IMR-90 (cell line): ENCODE measurements around the gene DUSP2. TPM values are rescaled to one million over a fixed set of nuclear protein-coding genes. Genes with fewer than 3 reads are reported as not detected.

Source experiments
- ATAC-seq: fragments of 200-7000 bp; cut with Tn5 transposase; 2 replicates; pipeline ENCODE4 v1.9.1; 2020; ENCODE audit warnings: low read depth, mild to moderate bottlenecking, moderate library complexity
- BruUV-seq: library from RNA; stranded (reverse); fragments of 400-500 nt; replicated peaks from 2 replicates; lab custom pipeline; 2021; lab: Mats Ljungman, UMichigan
- CTCF ChIA-PET: fragments of 300-600 bp; formaldehyde crosslinking; extraction: SDS; loops from one replicate; lab custom pipeline; 2021; ENCODE audit warnings: antibody characterized with exemption; lab: Yijun Ruan, JAX
- POLR2A ChIA-PET: fragments of 300-600 bp; sonication (Branson Sonifier 250); formaldehyde crosslinking; loops from one replicate; lab custom pipeline; 2022; ENCODE audit warnings: antibody characterized with exemption; ENCODE audit not compliant: unreplicated experiment; lab: Charles Lee
- DNase-seq: peaks from one replicate; pipeline ENCODE4 v3.0.0; 2013
- H2AFZ ChIP-seq: replicated peaks from 2 replicates; pipeline ENCODE3; 2013; ENCODE audit warnings: low read length, mild to moderate bottlenecking; ENCODE audit not compliant: poor library complexity
- H2AK5ac ChIP-seq: 2 replicates; pipeline ENCODE4 v1.6.1; 2013; ENCODE audit warnings: low read depth, low read length, inconsistent platforms
- H2AK9ac ChIP-seq: replicated peaks from 2 replicates; pipeline ENCODE3; 2013; ENCODE audit warnings: mild to moderate bottlenecking, low read depth, low read length, moderate library complexity; ENCODE audit not compliant: poor library complexity
- H2BK120ac ChIP-seq: 2 replicates; pipeline ENCODE4 v1.6.1; 2013; ENCODE audit warnings: low read depth, low read length, inconsistent platforms
- H2BK15ac ChIP-seq: 3 replicates; pipeline ENCODE4 v1.6.1; 2013; ENCODE audit warnings: low read depth, low read length, inconsistent platforms
- H2BK20ac ChIP-seq: 2 replicates; pipeline ENCODE4 v1.6.1; 2013; ENCODE audit warnings: low read depth, mild to moderate bottlenecking, inconsistent platforms, low read length, moderate library complexity
- H2BK5ac ChIP-seq: 2 replicates; pipeline ENCODE4 v1.6.1; 2013; ENCODE audit warnings: mild to moderate bottlenecking, low read depth, low read length, inconsistent platforms; ENCODE audit not compliant: poor library complexity, severe bottlenecking
- H3K14ac ChIP-seq: replicated peaks from 2 replicates; pipeline ENCODE4 v1.6.1; 2013; ENCODE audit warnings: low read depth, low read length, inconsistent platforms
- H3K18ac ChIP-seq: 2 replicates; pipeline ENCODE4 v1.6.1; 2013; ENCODE audit warnings: low read depth, low read length, control low read depth
- H3K23ac ChIP-seq: 2 replicates; pipeline ENCODE4 v1.6.1; 2013; ENCODE audit warnings: low read depth, low read length, inconsistent platforms
- H3K27ac ChIP-seq: 2 replicates; pipeline ENCODE4 v1.5.1; 2013; ENCODE audit warnings: mild to moderate bottlenecking, control low read depth, low read length; ENCODE audit not compliant: insufficient read depth
- H3K27me3 ChIP-seq: 2 replicates; pipeline ENCODE4 v1.6.1; 2013; ENCODE audit warnings: low read length; ENCODE audit not compliant: control insufficient read depth, insufficient read depth
- H3K36me3 ChIP-seq: 2 replicates; pipeline ENCODE4 v1.6.1; 2013; ENCODE audit warnings: low read length, mixed read lengths; ENCODE audit not compliant: control insufficient read depth, insufficient read depth
- H3K4ac ChIP-seq: 2 replicates; pipeline ENCODE4 v1.6.1; 2013; ENCODE audit warnings: low read depth, low read length, inconsistent platforms
- H3K4me1 ChIP-seq: 2 replicates; pipeline ENCODE4 v1.6.1; 2013; ENCODE audit warnings: low read length, mixed read lengths; ENCODE audit not compliant: control insufficient read depth, insufficient read depth
- H3K4me2 ChIP-seq: 2 replicates; pipeline ENCODE4 v1.6.1; 2013; ENCODE audit warnings: low read depth, mild to moderate bottlenecking, control low read depth, low read length, moderate library complexity
- H3K4me3 ChIP-seq: 2 replicates; pipeline ENCODE4 v1.5.1; 2013; ENCODE audit warnings: low read depth, mild to moderate bottlenecking, control low read depth, low read length, moderate library complexity; ENCODE audit not compliant: insufficient read depth
- H3K56ac ChIP-seq: 2 replicates; pipeline ENCODE4 v1.6.1; 2013; ENCODE audit warnings: low read length, inconsistent platforms; ENCODE audit not compliant: insufficient read depth; ENCODE audit errors: extremely low read depth
- H3K79me1 ChIP-seq, 2 experiments: 2 replicates each; pipeline ENCODE4 v1.6.1; 2013; ENCODE audit warnings: low read length in 2 of 2, inconsistent platforms in 1 of 2, low read depth in 1 of 2
- H3K9ac ChIP-seq: 2 replicates; pipeline ENCODE4 v1.6.1; 2013; ENCODE audit warnings: low read depth, low read length, control low read depth
- H3K9me1 ChIP-seq: 2 replicates; pipeline ENCODE4 v1.6.1; 2013; ENCODE audit warnings: low read length, inconsistent platforms; ENCODE audit not compliant: insufficient read depth
- H3K9me3 ChIP-seq: 2 replicates; pipeline ENCODE4 v1.6.1; 2013; ENCODE audit warnings: low read length; ENCODE audit not compliant: control insufficient read depth, insufficient read depth
- H4K20me1 ChIP-seq: 2 replicates; pipeline ENCODE4 v1.6.1; 2013; ENCODE audit warnings: low read length, inconsistent platforms; ENCODE audit not compliant: insufficient read depth
- H4K5ac ChIP-seq: 2 replicates; pipeline ENCODE4 v1.6.1; 2013; ENCODE audit warnings: mild to moderate bottlenecking, low read depth, low read length, control low read depth
- H4K8ac ChIP-seq, 2 experiments: 2 replicates each; pipeline ENCODE4 v1.6.1; 2013; ENCODE audit warnings: low read depth in 2 of 2, low read length in 2 of 2, control low read depth in 1 of 2, inconsistent platforms in 1 of 2
- H4K91ac ChIP-seq: 2 replicates; pipeline ENCODE4 v1.6.1; 2013; ENCODE audit warnings: low read depth, low read length, inconsistent platforms; ENCODE audit not compliant: insufficient read depth
- CEBPB ChIP-seq: IDR thresholded peaks from 2 replicates; pipeline ENCODE4 v1.6.1; 2012; ENCODE audit warnings: low read depth, low read length, improper control_type of control experiment
- CHD1 ChIP-seq: IDR thresholded peaks from 2 replicates; pipeline ENCODE4 v1.6.1; 2012; ENCODE audit warnings: low read depth, low read length, improper control_type of control experiment
- FOS ChIP-seq: fragments of 150-350 bp; IDR thresholded peaks from 2 replicates; pipeline ENCODE4 v1.6.1; 2016; ENCODE audit warnings: low read depth, low read length
- MXI1 ChIP-seq: IDR thresholded peaks from 2 replicates; pipeline ENCODE4 v1.6.1; 2012; ENCODE audit warnings: low read depth, mild to moderate bottlenecking, low read length, moderate library complexity, borderline replicate concordance
- NFE2L2 ChIP-seq: fragments of 150-350 bp; IDR thresholded peaks from 2 replicates; pipeline ENCODE4 v1.6.1; 2016; ENCODE audit warnings: low read depth, mild to moderate bottlenecking, low read length
- WGBS, 2 experiments: methylation state at CpG; one replicate each; pipeline versions ENCODE4 v1.1.5 to v1.1.7; 2013; ENCODE audit warnings: missing lambda C conversion rate in 2 of 2; ENCODE audit not compliant: insufficient read length in 1 of 2; ENCODE audit errors: extremely low coverage in 2 of 2; 5-methylcytosine and 5-hydroxymethylcytosine counted together
- dilution Hi-C: fragments of 300-500 bp; cut with HindIII; formaldehyde crosslinking; loops from one replicate; pipeline ENCODE4 v1.14.3; 2018; ENCODE audit warnings: low sequenced_read_pairs; ENCODE audit not compliant: unreplicated experiment
- in situ Hi-C: fragments of 300-500 bp; cut with MboI; formaldehyde crosslinking; loops from 3 replicates; pipeline ENCODE4 v1.14.3; 2019; ENCODE audit warnings: low sequenced_read_pairs, inconsistent platforms, mixed read lengths
- intact Hi-C: fragments of 100-400 bp; cut with micrococcal nuclease; formaldehyde crosslinking; loops from 2 replicates; pipeline ENCODE4 v1.10.0; 2022
- polyA plus RNA-seq, 3 experiments: library from polyadenylated mRNA; depleted of rRNA; stranded (reverse); fragments of >200 nt; gene quantifications; 2 replicates each; pipeline ENCODE4 v1.2.3, GENCODE V29; 2012; ENCODE audit warnings: low replicate concordance in 1 of 3
- total RNA-seq: library from RNA; depleted of rRNA; stranded (reverse); fragments of >200 nt; gene quantifications from 2 replicates; pipeline ENCODE4 v1.2.3, GENCODE V29; 2012
- TF ChIP-seq, protein P1 (sequence below): conservative IDR thresholded peaks from 2 replicates; pipeline ENCODE4 v1.5.1; 2012; ENCODE audit warnings: mild to moderate bottlenecking, low read depth, low read length, improper control_type of control experiment
- TF ChIP-seq, protein P2 (sequence below): fragments of 150-350 bp; IDR thresholded peaks from 2 replicates; pipeline ENCODE4 v1.6.1; 2017; ENCODE audit warnings: mild to moderate bottlenecking, antibody characterized with exemption, low read length, low read depth

The DUSP2 gene
- total and polyA plus RNA-seq, 2 of the 4 experiments (the other 2 are of a cell fraction): 1.8 to 3.8 TPM

DNA sequence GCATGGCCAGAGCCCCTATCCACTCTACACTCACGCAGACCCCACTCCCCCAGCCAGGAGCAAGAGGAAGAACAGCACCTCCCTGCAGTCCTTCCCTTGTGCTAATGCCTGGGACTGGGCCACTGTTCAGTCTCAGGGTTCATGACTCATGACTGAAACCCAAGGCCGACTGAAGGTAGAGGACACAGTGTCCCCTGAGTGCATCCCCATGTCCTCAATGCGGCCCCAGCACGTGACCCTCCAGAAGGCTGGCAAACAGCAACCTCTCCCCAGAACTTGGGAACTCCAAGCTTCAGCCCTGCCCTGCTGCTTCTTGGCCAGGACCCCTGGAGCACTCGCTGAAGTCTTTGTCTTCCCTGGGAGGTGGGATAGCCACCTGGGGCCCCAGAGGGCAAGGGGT, 22.8 kb downstream of the DUSP2 start:
- ChIA-PET CTCF (no interaction called here), POLR2A (no interaction called here)
- 100% methylated on average over 1 of the region's 5 CpGs; no CpG with 5 or more reads in 1 of the 2 experiments for WGBS, 2 experiments
- no peaks in the 10 kb centered on the region for H3K4me1 ChIP-seq
- H2BK20ac ChIP-seq: no peak overlapping the region
- in situ Hi-C loops (loop anchor here (25.0 kb wide), 1 partner anchor 110 kb away; no protein-coding TSS in a partner anchor), intact Hi-C loops (no loop called here), dilution Hi-C loops (no loop called here)
- no peak overlapping the region for H3K23ac ChIP-seq
- H3K4me3 ChIP-seq: no peak overlapping the region
- no peak overlapping the region for H2BK120ac ChIP-seq
- no peaks in the 10 kb centered on the region for H3K9me1 ChIP-seq
- H2AK5ac ChIP-seq: no peak overlapping the region
- H2AFZ ChIP-seq: no peak overlapping the region
- TF ChIP-seq, protein P1, sequence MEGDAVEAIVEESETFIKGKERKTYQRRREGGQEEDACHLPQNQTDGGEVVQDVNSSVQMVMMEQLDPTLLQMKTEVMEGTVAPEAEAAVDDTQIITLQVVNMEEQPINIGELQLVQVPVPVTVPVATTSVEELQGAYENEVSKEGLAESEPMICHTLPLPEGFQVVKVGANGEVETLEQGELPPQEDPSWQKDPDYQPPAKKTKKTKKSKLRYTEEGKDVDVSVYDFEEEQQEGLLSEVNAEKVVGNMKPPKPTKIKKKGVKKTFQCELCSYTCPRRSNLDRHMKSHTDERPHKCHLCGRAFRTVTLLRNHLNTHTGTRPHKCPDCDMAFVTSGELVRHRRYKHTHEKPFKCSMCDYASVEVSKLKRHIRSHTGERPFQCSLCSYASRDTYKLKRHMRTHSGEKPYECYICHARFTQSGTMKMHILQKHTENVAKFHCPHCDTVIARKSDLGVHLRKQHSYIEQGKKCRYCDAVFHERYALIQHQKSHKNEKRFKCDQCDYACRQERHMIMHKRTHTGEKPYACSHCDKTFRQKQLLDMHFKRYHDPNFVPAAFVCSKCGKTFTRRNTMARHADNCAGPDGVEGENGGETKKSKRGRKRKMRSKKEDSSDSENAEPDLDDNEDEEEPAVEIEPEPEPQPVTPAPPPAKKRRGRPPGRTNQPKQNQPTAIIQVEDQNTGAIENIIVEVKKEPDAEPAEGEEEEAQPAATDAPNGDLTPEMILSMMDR: no peak
- TF ChIP-seq CHD1 (no peak), MXI1 (no peak), NFE2L2 (no peak), FOS (no peak), CEBPB (no peak)
- TF ChIP-seq, protein P2, sequence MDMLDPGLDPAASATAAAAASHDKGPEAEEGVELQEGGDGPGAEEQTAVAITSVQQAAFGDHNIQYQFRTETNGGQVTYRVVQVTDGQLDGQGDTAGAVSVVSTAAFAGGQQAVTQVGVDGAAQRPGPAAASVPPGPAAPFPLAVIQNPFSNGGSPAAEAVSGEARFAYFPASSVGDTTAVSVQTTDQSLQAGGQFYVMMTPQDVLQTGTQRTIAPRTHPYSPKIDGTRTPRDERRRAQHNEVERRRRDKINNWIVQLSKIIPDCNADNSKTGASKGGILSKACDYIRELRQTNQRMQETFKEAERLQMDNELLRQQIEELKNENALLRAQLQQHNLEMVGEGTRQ: no peak
- H2AK9ac ChIP-seq: no peak overlapping the region
- no peak overlapping the region for H3K56ac ChIP-seq
- no peak overlapping the region for H3K4me2 ChIP-seq
- no peak overlapping the region for H3K4ac ChIP-seq
- H4K20me1 ChIP-seq: 0 out of 2 replicates have a peak, but pooled peaks cover 4% of the 10 kb centered on the region
- H2BK5ac ChIP-seq: no peak overlapping the region
- H3K36me3 ChIP-seq: no peaks in the 10 kb centered on the region
- H2BK15ac ChIP-seq: no peak overlapping the region
- H3K79me1 ChIP-seq: no peaks in the 10 kb centered on the region
- H3K27me3 ChIP-seq: peaks cover 79% of the 10 kb centered on the region
- H3K14ac ChIP-seq: no peak overlapping the region
- ATAC-seq: no peak
- H4K5ac ChIP-seq: no peak overlapping the region
- no peak overlapping the region for H3K18ac ChIP-seq
- BruUV-seq: no TSS peak
- no peak for DNase-seq
- H3K9ac ChIP-seq: no peak overlapping the region
- H4K91ac ChIP-seq: no peak overlapping the region
- H3K27ac ChIP-seq: no peak overlapping the region
- no peaks in the 10 kb centered on the region; the same call in 1 of the 2 replicates for H3K9me3 ChIP-seq
- no peak overlapping the region for H4K8ac ChIP-seq
